Heart left ventricle (tissue), 16 donors: ENCODE results near the gene DOCK2. TPM values are rescaled to one million over a fixed set of nuclear protein-coding genes. Genes with fewer than 3 reads are reported as not detected.

Experiments
- ATAC-seq, 4 donors: fragments of 200-7000 bp; cut with Tn5 transposase; one replicate each; pipeline ENCODE4 v1.9.1; 2020 to 2022; ENCODE audit warnings: moderate library complexity in 4 of 4, mild to moderate bottlenecking in 3 of 4, moderate number of reproducible peaks in 1 of 4
- DNase-seq, 5 donors: peaks; one replicate each; pipeline ENCODE4 v3.0.0-alpha.2; 2020
- H3K27ac ChIP-seq, 12 donors: fragments of 200-600 bp; sonication (generic) in 4 of 12; one replicate each; pipeline versions ENCODE4 v1.5.0 to v1.8.0; 2016 to 2022; ENCODE audit warnings: mild to moderate bottlenecking in 2 of 12
- H3K27me3 ChIP-seq, 9 donors: fragments of 200-600 bp; sonication (generic) in 2 of 9; one replicate each; pipeline versions ENCODE4 v1.5.1 to v1.8.0; 2016 to 2022; ENCODE audit warnings: mild to moderate bottlenecking in 3 of 9
- H3K36me3 ChIP-seq, 9 donors: fragments of 200-600 bp; sonication (generic) in 2 of 9; one replicate each; pipeline versions ENCODE4 v1.5.0 to v1.8.0; 2018 to 2022; ENCODE audit warnings: mild to moderate bottlenecking in 2 of 9
- H3K4me1 ChIP-seq, 12 donors: fragments of 200-600 bp; sonication (generic) in 4 of 12; one replicate each; pipeline versions ENCODE4 v1.5.0 to v1.8.0; 2016 to 2022; ENCODE audit warnings: mild to moderate bottlenecking in 3 of 12
- H3K4me3 ChIP-seq, 12 donors: fragments of 200-600 bp; sonication (generic) in 4 of 12; one replicate each; pipeline versions ENCODE4 v1.5.0 to v1.8.0; 2017 to 2022; ENCODE audit warnings: mild to moderate bottlenecking in 9 of 12, moderate library complexity in 4 of 12
- H3K9me3 ChIP-seq, 12 donors: fragments of 200-600 bp; sonication (generic) in 4 of 12; one replicate each; pipeline versions ENCODE4 v1.5.0 to v1.8.0; 2016 to 2022; ENCODE audit warnings: mild to moderate bottlenecking in 1 of 12
- POLR2A ChIP-seq, 2 donors: fragments of 450-650 bp; IDR thresholded peaks; one replicate each; pipeline ENCODE4 v1.6.1; 2017; ENCODE audit warnings: antibody characterized with exemption in 2 of 2, mild to moderate bottlenecking in 2 of 2, moderate library complexity in 2 of 2
- WGBS, 4 donors: extraction: QIAGEN DNeasy Blood & Tissue Kit in 2 of 4; methylation state at CpG; one replicate each; pipeline versions ENCODE4 v1.1.5 to v1.1.7; 2013 to 2018; 5-methylcytosine and 5-hydroxymethylcytosine counted together
- intact Hi-C, 10 donors: fragments of 100-400 bp; cut with DNase I; formaldehyde crosslinking; loops; one replicate each; pipeline versions ENCODE4 v1.11.1 to v1.14.2; 2022
- polyA plus RNA-seq, 2 donors: library from polyadenylated mRNA; stranded (reverse); fragments of 200-250 nt; gene quantifications; one replicate each; pipeline ENCODE4 v1.2.3, GENCODE V29; 2013
- total RNA-seq, 9 donors: library from RNA; depleted of rRNA in 2 of 9; stranded (reverse); fragments of >200 nt in 2 of 9; fragmentation: NEBNext Ultra II Directional in 3 of 9; extraction: Animal tissue kit (Norgen Biotek cat#: 25700) in 3 of 9; gene quantifications; one replicate each; pipeline versions ENCODE4 v1.1.0 to v1.2.4, GENCODE V29; 2016 to 2023
- TF ChIP-seq, protein P1 (sequence below), 12 donors: fragments of 200-600 bp; sonication (generic) in 4 of 12; IDR thresholded peaks; one replicate each; pipeline versions ENCODE4 v1.5.0 to v1.8.0; 2018 to 2022; ENCODE audit warnings: antibody characterized with exemption in 12 of 12, mild to moderate bottlenecking in 5 of 12
- donor health status: ischemic (EF 13 %, LVEDD 7.1; RV severe dilation, severe dysfunction).
- donor health status: healthy with polysubstance abuse.
- donor health status: DM: no; HTN: yes; CAD: no.
- donor health status: DM: no; HTN: no; CAD: no.
- donor health status: ischemic (EF 25% LVEDD 6.9; RV normal size, moderate dysfunction).
- donor health status: ischemic (EF 25% LVEDD 5.7; RV mildly dilated, moderate dysfunction).
- donor health status: healthy.
- donor health status: DM: yes; HTN: yes; CAD: no.
- donor health status: ischemic (EF 35%, LVEDD 5.7; RV mildly dilated, moderate dysfunction).
- donor health status: nonischemic (EF 11% LVEDD 7.7; RV severe dilation, severe dysfunction).
- donor health status: DM: yes; HTN: yes; CAD: no.
- donor health status: PGD.
- donor health status: ischemic (EF 29% LVEDD 5.4; RV normal size, mild dysfunction).
- donor health status: nonischemic (EF 23%, LVEDD 6.1; RV moderate dilation, normal function).

Gene DOCK2
- total and polyA plus RNA-seq, 11 donors: 0.80 to 59.5 (median 4.6) TPM

DNA sequence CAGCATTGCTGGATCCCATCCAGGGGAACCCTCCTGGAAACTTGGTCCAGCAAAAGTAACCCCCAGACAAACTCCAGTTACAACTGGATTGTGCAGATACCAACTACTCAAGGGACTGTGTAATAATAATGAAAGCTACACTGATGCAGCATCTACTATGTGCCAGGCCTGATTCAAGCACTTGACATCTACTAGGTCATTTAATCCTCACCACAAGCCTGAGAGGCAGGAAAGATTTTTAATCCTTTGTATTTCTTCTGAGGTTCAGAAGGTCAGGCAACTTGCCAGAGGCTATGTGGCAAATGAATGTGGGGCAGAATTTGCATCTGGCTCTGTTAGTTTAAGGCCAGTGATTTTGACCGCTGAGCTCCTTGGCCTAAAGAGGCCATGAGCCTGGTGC is 439.1 kb downstream of the DOCK2 start:
- Histone ChIP-seq H3K27me3 (peaks cover 0 to 8% (median 0%) of the 10 kb centered on the region in 9 donors), H3K9me3 (no peaks in the 10 kb centered on the region), H3K4me3 (no peak overlapping the region), H3K27ac (no peak overlapping the region), H3K36me3 (peaks cover 0 to 68% (median 0%) of the 10 kb centered on the region in 9 donors), H3K4me1 (no peaks in the 10 kb centered on the region)
- intact Hi-C loops: no loop called here
- TF ChIP-seq, protein P1, sequence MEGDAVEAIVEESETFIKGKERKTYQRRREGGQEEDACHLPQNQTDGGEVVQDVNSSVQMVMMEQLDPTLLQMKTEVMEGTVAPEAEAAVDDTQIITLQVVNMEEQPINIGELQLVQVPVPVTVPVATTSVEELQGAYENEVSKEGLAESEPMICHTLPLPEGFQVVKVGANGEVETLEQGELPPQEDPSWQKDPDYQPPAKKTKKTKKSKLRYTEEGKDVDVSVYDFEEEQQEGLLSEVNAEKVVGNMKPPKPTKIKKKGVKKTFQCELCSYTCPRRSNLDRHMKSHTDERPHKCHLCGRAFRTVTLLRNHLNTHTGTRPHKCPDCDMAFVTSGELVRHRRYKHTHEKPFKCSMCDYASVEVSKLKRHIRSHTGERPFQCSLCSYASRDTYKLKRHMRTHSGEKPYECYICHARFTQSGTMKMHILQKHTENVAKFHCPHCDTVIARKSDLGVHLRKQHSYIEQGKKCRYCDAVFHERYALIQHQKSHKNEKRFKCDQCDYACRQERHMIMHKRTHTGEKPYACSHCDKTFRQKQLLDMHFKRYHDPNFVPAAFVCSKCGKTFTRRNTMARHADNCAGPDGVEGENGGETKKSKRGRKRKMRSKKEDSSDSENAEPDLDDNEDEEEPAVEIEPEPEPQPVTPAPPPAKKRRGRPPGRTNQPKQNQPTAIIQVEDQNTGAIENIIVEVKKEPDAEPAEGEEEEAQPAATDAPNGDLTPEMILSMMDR (IDR thresholded peaks at IDR 0.05): no peak
- no peak for TF ChIP-seq POLR2A (IDR thresholded peaks at IDR 0.05)
- DNase-seq (no peak), ATAC-seq (no peak)
- 47 to 98% (median 91%) methylated on average over 1 of the region's 1 CpG for WGBS, 4 donors

DNA sequence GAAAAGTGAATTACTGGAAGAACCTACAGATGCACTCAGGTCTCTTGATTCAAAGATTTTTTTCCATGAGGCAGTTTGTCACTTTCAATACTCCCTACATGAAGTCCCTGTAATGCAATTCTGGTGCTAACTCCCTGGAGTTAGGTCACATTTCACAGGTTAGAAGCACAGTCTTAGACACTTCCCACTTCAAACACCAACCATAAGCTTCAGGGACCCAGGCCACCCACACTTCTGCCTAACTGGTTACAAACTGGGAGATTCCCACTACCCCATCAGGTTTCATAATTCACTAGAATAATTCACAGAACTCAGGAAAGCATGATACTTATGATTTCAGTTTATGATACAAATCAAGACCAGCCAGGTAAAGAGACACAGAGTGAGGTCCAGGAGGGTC is 439.7 kb downstream of the DOCK2 start:
- H3K9me3 ChIP-seq: no peaks in the 10 kb centered on the region
- no peak overlapping the region for H3K4me3 ChIP-seq
- intact Hi-C loops: no loop called here
- ATAC-seq (no peak), DNase-seq (no peak)
- H3K36me3 ChIP-seq: peaks cover 0 to 73% (median 0%) of the 10 kb centered on the region in 9 donors
- peaks cover 0 to 8% (median 0%) of the 10 kb centered on the region in 9 donors for H3K27me3 ChIP-seq
- TF ChIP-seq POLR2A (IDR thresholded peaks at IDR 0.05): no peak
- H3K4me1 ChIP-seq: no peaks in the 10 kb centered on the region
- no peak overlapping the region for H3K27ac ChIP-seq

DNA sequence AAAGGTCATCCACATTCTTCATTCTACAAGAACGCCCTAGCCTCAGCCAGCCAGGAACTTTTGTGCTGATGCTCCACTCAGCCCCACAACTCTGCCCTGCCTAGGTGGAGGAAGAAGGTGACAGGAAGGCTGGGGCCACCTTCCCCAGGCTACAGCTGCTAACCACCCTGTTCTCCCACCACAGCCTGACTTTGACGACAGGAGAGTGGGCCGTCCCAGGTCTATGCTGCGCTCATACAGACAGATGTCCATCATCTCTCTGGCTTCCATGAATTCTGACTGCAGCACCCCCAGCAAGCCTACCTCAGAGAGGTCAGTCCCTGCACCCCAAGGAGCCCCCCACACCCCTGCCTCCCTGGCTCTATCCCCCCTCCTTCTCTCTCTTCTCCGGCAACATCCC is 440.5 kb downstream of the DOCK2 start:
- intact Hi-C loops: no loop called here

DNA sequence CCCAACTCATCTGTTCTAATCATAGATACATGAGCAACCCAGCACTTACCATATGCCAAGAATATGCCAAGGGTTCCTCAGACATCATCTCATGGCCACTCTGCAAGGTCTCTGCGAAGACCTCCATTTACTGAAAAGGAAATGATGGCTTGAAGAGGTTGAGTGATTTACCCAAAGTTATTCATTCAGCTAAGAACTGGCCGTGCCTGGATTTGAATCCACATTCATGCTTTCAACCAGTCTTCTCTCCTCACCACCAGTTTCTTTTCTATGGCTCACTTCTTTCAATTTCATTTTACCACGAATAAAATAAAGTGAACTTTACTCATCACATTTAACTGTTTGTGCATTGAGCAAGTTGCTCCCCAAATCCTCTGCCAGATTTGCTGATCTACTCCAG is 441.4 kb downstream of the DOCK2 start:
- no peaks in the 10 kb centered on the region for H3K4me1 ChIP-seq
- H3K9me3 ChIP-seq: no peaks in the 10 kb centered on the region
- WGBS, 4 donors: 79 to 83% (median 81%) methylated on average over 3 of the region's 3 CpGs
- no peak for DNase-seq
- peaks cover 0 to 9% (median 0%) of the 10 kb centered on the region in 9 donors for H3K27me3 ChIP-seq
- TF ChIP-seq POLR2A (IDR thresholded peaks at IDR 0.05): no peak
- TF ChIP-seq, protein P1 (IDR thresholded peaks at IDR 0.05): no peak
- no peak overlapping the region for H3K4me3 ChIP-seq
- intact Hi-C loops: no loop called here
- H3K36me3 ChIP-seq: peaks cover 0 to 90% (median 0%) of the 10 kb centered on the region in 9 donors
- no peak overlapping the region for H3K27ac ChIP-seq
- no peak for ATAC-seq

More for the DNA sequence above, 440.5 kb downstream of the DOCK2 start:
- no peaks in the 10 kb centered on the region for H3K4me1 ChIP-seq
- WGBS, 4 donors: 81 to 92% (median 87%) methylated on average over 5 of the region's 5 CpGs
- TF ChIP-seq POLR2A (IDR thresholded peaks at IDR 0.05): no peak
- TF ChIP-seq, protein P1 (IDR thresholded peaks at IDR 0.05): no peak
- peaks cover 0 to 8% (median 0%) of the 10 kb centered on the region in 9 donors for H3K27me3 ChIP-seq
- no peaks in the 10 kb centered on the region for H3K9me3 ChIP-seq
- H3K36me3 ChIP-seq: peaks cover 0 to 81% (median 0%) of the 10 kb centered on the region in 9 donors
- ATAC-seq (no peak), DNase-seq (no peak)
- no peak overlapping the region for H3K27ac ChIP-seq
- no peak overlapping the region for H3K4me3 ChIP-seq

DNA sequence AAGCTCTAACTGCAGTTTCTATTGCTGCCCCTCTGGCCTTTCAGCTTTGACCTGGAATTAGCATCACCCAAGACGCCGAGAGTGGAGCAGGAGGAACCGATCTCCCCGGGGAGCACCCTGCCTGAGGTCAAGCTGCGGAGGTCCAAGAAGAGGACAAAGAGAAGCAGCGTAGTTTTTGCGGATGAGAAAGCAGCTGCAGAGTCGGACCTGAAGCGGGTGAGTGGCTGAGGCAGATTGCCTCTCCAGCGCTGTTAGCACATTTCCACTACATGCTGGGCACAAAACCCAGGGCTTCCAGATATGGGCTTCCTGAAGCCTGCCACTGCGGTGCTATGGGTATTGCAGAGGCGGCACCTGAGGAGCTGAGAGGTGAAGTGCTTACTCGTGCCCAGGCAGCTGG is 441.9 kb downstream of the DOCK2 start:
- no peaks in the 10 kb centered on the region for H3K4me1 ChIP-seq
- no peak overlapping the region for H3K27ac ChIP-seq
- no peaks in the 10 kb centered on the region for H3K9me3 ChIP-seq
- H3K4me3 ChIP-seq: no peak overlapping the region
- DNase-seq (no peak), ATAC-seq (no peak)
- peaks cover 0 to 9% (median 0%) of the 10 kb centered on the region in 9 donors for H3K27me3 ChIP-seq
- peaks cover 0 to 95% (median 0%) of the 10 kb centered on the region in 9 donors for H3K36me3 ChIP-seq
- WGBS, 4 donors: 79 to 89% (median 83%) methylated on average over 13 of the region's 13 CpGs
- TF ChIP-seq, protein P1 (IDR thresholded peaks at IDR 0.05): no peak
- TF ChIP-seq POLR2A (IDR thresholded peaks at IDR 0.05): no peak
- intact Hi-C loops: no loop called here
